Fibroblast of skin of right biceps (primary cell): ENCODE measurements around the gene ABCC10.
"Not testable (repeated sequence)": the region's sequence is repeated elsewhere in the genome, so short reads cannot be mapped to it uniquely, and the experiment has no call there.

Source experiments
- DNase-seq: peaks from one replicate; pipeline ENCODE4 v3.0.0-alpha.2; 2013

The ABCC10 gene

GRCh38 chr6:43427406-43428111 is at the start of gene ABCC10:
Gene ABCC10, plus strand, starts transcription at chr6:43427541. Its CDS starts 438 bp downstream, at chr6:43427979.
- peak; percentile 96 for DNase-seq

- no peak for DNase-seq
Measured at GRCh38 chr6:43377710-43378229, 49.6 kb upstream of the ABCC10 start.

- DNase-seq, result no peak
Measured at GRCh38 chr6:43378631-43379030, 48.7 kb upstream of the ABCC10 start.

- not testable (repeated sequence) for DNase-seq
Measured at GRCh38 chr6:43380858-43381257, 46.5 kb upstream of the ABCC10 start.

GRCh38 chr6:43383021-43383667 is 44.2 kb upstream of the ABCC10 start:
- DNase-seq, result peak; percentile 70

GRCh38 chr6:43386492-43386891 is 40.8 kb upstream of the ABCC10 start:
- DNase-seq, result no peak

- no peak for DNase-seq
Measured at GRCh38 chr6:43389730-43390295, 37.5 kb upstream of the ABCC10 start.

- DNase-seq, result not testable (repeated sequence)
Measured at GRCh38 chr6:43390753-43391439, 36.4 kb upstream of the ABCC10 start.

- peak; percentile 41 for DNase-seq
Measured at GRCh38 chr6:43391440-43392031, 35.8 kb upstream of the ABCC10 start.

GRCh38 chr6:43393133-43393532 is 34.2 kb upstream of the ABCC10 start:
- not testable (repeated sequence) for DNase-seq

GRCh38 chr6:43393602-43394001 is 33.7 kb upstream of the ABCC10 start:
- no peak for DNase-seq

- DNase-seq, result no peak
Measured at GRCh38 chr6:43394982-43395381, 32.4 kb upstream of the ABCC10 start.

GRCh38 chr6:43395776-43396175 is 31.6 kb upstream of the ABCC10 start:
- no peak for DNase-seq

GRCh38 chr6:43396408-43397149 is 30.8 kb upstream of the ABCC10 start:
- DNase-seq, result no peak

- DNase-seq, result no peak
Measured at GRCh38 chr6:43399932-43400487, 27.3 kb upstream of the ABCC10 start.

GRCh38 chr6:43401730-43402129 is 25.6 kb upstream of the ABCC10 start:
- DNase-seq, result no peak

GRCh38 chr6:43402820-43403219 is 24.5 kb upstream of the ABCC10 start:
- DNase-seq, result no peak

GRCh38 chr6:43405354-43405753 is 22.0 kb upstream of the ABCC10 start:
- DNase-seq, result peak; percentile 15

GRCh38 chr6:43407296-43407695 is 20.0 kb upstream of the ABCC10 start:
- no peak for DNase-seq

GRCh38 chr6:43408259-43408658 is 19.1 kb upstream of the ABCC10 start:
- no peak for DNase-seq

GRCh38 chr6:43410776-43411175 is 16.6 kb upstream of the ABCC10 start:
- not testable (repeated sequence) for DNase-seq

GRCh38 chr6:43412541-43412940 is 14.8 kb upstream of the ABCC10 start:
- DNase-seq, result no peak
